ENCODE results near the gene ITPR2.
"Not testable (repeated sequence)": the region's sequence is repeated elsewhere in the genome, so short reads cannot be mapped to it uniquely, and the experiment has no call there.

The ITPR2 gene

GRCh38 chr12:26698186-26698585 lies 134.8 kb downstream of the ITPR2 start:
- DNase-seq, result no peak

DNA sequence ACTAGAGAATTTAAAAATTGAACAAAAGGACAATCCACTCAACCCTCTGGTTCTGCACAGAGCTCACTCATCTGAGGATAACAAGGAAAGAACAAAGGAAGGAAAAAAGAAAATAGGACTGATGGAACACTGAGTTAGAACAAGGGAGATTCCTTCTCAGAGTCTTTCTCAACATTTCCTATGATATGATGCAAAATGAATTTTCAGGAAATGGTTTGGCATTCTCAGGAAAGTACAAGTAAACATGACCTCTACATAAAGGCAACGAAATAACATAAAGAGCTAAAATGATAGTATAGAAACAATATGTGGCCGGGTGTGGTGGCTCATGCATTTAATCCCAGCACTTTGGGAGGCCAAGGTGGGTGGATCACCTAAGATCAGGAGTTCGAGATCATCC lies 135.8 kb downstream of the ITPR2 start:
- DNase-seq, result no peak

- no peak for DNase-seq
Measured at GRCh38 chr12:26696613-26697092, 136.3 kb downstream of the ITPR2 start.

DNA sequence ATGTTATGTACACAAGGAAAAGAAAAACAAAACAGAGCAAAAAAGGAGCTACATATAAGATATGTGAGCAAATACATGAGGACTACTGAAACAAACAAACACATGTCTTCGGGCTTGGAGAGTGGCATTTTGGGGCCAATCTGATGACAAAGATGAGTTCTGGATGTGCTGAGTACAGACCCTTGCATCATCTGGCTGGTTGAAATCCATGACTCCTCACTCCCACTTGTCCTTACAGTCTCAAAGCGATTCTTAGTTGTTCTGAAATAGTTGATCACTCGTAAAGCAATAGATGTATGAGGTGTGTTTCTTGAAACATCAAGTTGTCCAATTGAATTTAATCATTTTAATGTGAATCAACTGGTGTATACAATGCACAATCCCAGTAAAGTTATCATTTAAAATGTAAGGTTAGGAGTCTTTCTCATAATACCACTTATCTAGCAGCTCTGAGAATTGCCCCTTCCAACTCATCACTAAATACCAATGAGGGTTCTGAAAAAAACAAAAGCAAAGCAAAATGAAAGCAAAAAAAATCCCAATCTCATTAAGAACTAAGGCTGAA lies 136.9 kb downstream of the ITPR2 start:
- no peak for DNase-seq

DNA sequence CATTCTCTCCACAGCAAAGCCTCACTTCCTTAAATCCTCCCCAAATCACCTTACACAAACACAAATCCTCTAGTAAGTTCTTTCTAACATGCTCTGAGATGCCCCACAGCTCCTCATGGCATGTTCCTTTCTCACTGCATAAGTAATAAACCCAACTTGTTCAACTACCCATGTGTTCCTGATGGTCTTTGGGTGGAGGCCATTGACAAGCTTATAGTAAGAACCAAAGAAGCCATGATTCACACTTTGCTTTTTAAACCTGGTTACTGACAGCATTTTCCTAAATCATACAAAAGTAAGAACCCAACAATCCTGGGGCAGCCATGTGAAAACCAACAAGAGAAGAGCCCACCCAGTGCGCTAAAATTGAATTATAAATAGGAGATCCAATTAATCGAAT lies 138.6 kb downstream of the ITPR2 start:
- DNase-seq, result no peak

DNA sequence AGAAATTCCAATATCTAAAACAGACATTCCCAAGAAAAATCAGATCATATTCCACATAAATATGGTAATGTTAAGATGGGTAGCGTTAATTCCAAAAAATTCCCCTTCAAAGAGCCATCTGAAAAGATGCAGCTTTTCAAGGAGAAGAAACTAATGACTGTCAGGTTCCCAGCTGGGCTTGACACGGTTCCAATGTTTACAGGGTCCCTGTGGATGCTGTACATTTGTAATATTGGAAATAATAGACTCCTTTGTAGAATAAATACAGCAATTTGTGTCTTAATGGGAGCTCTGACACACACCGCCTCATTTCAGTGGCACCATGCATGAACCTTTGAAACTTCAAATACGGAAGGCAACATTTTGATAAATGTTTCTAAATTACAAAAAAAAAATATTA lies 140.6 kb downstream of the ITPR2 start:
- DNase-seq, result no peak

GRCh38 chr12:26691234-26691970 lies 141.6 kb downstream of the ITPR2 start:
- DNase-seq, result no peak

DNA sequence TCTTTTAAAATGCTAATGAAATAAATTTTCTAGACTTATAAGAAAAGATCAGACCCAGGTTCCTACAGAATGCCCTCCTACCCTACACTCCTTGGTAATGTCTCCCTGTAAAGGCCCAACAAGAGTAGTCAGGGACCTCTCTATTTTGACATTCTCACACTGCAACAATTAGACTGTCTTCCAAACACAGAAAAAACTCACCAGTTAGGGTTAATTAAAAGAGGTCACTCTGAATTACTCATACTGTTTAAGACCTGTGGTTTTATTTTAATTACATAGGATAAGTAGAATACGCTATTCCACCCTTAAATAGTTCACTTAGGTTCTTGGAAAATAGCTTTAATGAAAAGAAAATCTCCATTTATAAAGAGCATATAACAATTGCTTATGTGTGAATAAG lies 142.4 kb downstream of the ITPR2 start:
- DNase-seq, result no peak

- DNase-seq, result no peak
Measured at GRCh38 chr12:26689281-26689841, 143.6 kb downstream of the ITPR2 start.

- no peak for DNase-seq
Measured at GRCh38 chr12:26688344-26688904, 144.6 kb downstream of the ITPR2 start.

DNA sequence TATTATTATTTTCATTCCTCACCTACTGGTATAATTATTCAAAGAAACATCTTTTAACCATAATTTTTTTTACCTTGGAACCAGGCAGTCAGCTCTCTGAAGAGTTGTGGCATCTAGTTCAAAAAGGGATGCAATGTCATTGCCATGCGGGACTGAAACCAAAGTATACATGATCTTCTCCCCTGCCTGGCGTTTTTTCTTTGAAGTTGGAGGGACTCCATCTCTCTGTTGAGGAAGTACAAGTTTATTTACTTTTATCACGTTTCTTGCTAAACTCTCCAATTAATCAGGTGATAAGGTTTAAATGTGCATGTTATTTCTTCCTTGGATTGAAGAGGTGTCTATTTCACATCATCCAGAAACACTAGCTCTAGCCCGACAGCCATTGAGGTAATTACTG lies 146.6 kb downstream of the ITPR2 start:
- DNase-seq, result no peak

DNA sequence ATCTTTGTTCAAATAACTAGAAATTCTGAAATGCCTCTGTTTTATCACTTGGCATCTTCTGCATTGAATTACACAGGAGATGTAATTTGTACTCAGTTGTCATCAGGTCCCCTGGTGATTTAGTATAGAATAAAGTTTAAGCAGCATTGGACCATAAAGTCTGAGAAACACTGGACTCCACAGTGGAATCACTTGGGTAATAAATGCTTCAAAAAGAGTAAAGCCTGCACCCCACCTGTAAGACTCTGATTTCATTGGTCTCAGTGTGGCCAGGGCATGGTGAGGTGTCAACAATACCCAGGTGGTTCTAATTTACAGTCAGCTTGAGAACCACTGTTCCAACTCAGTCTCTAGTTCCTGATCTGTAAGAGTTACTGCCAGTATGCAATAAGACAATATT lies 148.9 kb downstream of the ITPR2 start:
- DNase-seq, result no peak

DNA sequence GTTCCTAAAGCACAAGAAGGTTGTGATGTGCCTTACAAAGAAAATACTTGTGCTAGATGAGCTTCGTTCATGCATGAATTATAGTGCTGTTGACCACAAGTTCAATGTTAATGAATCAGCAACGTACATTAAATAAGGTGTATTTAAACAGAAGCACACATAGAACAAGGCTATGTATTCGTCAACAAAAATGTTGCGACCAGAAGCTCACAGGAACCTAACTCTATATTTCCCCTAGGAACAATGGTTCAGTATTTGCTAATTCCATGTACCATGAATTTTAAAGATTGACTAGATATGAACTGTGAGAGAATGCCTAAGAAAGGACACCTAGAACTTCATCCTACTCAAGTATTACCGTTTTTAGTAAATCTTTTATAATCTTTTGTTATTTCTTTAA lies 149.6 kb downstream of the ITPR2 start:
- no peak for DNase-seq

DNA sequence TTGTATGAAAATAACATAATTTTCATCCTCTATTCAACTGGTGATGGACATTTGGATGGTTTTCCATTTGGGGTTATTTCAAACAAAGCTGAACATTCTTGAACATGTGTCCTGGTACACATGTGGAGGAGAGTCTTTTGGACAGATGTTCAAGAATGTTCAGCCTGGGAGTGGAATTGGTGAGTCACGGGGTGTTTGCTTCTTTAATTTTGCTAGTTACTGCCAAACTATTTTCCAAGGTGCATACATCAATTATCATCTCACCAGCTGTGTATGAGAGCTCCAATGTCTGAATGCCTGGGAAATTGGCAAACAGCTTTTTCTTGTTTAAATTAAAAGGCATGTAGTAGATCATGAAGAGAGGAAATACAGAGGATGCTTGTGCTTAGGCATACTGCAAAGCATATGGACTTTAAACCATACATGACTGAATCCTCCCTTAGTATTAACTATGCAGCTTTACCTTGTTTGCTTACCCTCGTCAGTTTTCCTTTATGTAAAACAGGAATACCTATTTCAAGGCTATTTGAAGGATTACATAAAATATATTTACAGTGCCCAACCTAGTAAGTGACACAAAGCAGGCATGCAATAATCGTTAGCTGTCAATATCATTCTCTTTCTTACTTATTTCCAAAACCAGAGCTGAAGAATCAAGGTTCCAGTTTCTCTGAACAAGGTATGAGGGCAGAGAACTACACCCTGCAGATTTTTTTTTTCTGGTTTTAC lies 152.1 kb downstream of the ITPR2 start:
- no peak for DNase-seq

- no peak for DNase-seq
Measured at GRCh38 chr12:26678697-26679660, 154.0 kb downstream of the ITPR2 start.

GRCh38 chr12:26671487-26671886 lies 161.5 kb downstream of the ITPR2 start:
- DNase-seq, result not testable (repeated sequence)

GRCh38 chr12:26668847-26669246 lies 164.1 kb downstream of the ITPR2 start:
- DNase-seq, result no peak

- DNase-seq, result no peak
Measured at GRCh38 chr12:26668230-26668629, 164.8 kb downstream of the ITPR2 start.

GRCh38 chr12:26666286-26666685 lies 166.7 kb downstream of the ITPR2 start:
- no peak for DNase-seq

DNA sequence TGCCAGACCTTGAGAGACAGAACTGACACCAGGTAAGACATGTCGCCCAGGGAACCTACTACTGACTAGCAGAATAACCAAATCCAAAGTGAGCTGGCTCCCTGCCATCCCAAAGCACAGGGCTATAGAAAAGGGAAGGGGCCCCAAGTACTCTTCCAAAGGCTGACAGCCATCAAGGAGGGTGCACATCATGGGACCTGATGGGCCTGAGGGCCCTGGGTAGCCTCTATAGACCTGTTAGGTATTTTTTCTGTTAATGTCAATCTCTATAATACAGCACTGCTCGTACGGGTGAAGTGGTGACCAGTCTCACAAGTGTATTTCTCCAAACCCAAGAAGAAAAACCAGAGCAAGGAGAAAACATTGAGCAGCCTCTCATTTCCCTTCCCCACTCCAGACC lies 171.6 kb downstream of the ITPR2 start:
- no peak for DNase-seq

DNA sequence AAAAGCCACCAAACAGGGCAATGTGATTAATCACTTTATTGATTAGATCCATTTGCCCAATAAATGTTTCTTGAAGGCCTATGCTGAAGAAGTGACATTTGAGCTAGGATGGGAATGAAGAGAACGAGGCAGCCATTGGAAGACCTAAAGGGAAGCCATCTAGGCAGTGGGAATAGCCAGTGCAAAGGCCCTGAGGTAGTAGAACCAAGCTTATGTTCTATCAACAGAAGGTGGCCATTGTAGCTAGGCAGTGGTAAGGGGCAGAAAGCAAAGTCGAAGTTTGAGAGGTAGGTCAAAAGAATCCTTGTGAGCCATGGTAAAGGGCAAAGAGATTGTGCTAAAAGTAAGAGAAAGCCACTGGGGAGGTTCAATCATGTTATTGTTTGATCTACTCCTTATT lies 173.1 kb downstream of the ITPR2 start:
- no peak for DNase-seq

DNA sequence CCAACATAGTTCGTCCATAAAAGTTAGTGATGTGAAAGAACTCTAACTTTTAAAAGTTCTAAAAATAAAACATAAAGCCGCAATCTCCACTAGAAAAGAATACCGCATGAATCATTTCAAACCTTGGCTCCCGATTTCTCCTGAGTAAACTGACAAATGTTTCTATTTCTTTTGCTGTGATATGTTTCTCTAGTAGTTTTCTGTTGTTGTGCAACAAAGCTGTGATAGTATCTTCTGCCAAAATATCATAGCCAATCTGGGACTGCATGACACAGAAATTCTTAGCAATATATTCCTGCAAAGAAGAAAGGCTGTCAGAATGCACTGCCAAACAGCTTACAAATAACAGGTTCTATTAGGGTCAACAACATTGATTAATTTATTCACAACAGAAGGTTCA lies 174.0 kb downstream of the ITPR2 start:
- no peak for DNase-seq

Measured in NCI-H2227 treated with DMSO at 0.1 percent for 48 hours (cell line).